GM23338 (cell line): Measurements from ENCODE around the gene LYSMD4.

Experiments used
- CTCF ChIP-seq, 2 experiments: fragments of 200-600 bp in 1 of 2; sonication (generic) in 1 of 2; conservative IDR thresholded peaks; 2 replicates each; pipeline versions ENCODE4 v1.5.1 to v1.6.1; 2016 to 2017; ENCODE audit warnings: antibody characterized with exemption in 2 of 2, low read depth in 2 of 2, mild to moderate bottlenecking in 2 of 2, moderate library complexity in 1 of 2
- EZH2 ChIP-seq: fragments of 200-600 bp; sonication (generic); IDR thresholded peaks from one replicate; pipeline ENCODE4 v1.8.0; 2017; ENCODE audit warnings: antibody characterized with exemption, mild to moderate bottlenecking, low read depth; ENCODE audit not compliant: unreplicated experiment
- JUNB ChIP-seq: IDR thresholded peaks from one replicate; pipeline ENCODE4 v1.6.1; 2016; ENCODE audit warnings: antibody characterized with exemption; ENCODE audit not compliant: unreplicated experiment
- POLR2AphosphoS5 ChIP-seq: IDR thresholded peaks from 2 replicates; pipeline ENCODE4 v1.6.1; 2016; ENCODE audit warnings: antibody characterized with exemption, low read depth
- REST ChIP-seq: IDR thresholded peaks from one replicate; pipeline ENCODE4 v1.6.1; 2018; ENCODE audit warnings: antibody characterized with exemption; ENCODE audit not compliant: unreplicated experiment

- TF ChIP-seq CTCF (conservative IDR thresholded peaks at IDR 0.05; ENCODE audit: low read depth in 2 of 2) (no peak), JUNB (no peak), EZH2 (no peak), REST (no peak), POLR2AphosphoS5 (no peak)
These were observed 25.6 kb downstream of the LYSMD4 start for GRCh38 chr15:99707473-99708270.
